Stomach (tissue), 9 donors: ENCODE results near the gene MAPK14. TPM values are rescaled to one million over a fixed set of nuclear protein-coding genes. Genes with fewer than 3 reads are reported as not detected.
A peak's percentile ranks its signal among the peaks of the same experiment; 100 is the strongest.

Experiments
- DNase-seq, 2 donors: peaks; one replicate each; pipeline versions ENCODE4 v3.0.0 to v3.0.0-alpha.2; 2013 to 2019
- H3K27ac ChIP-seq, 5 donors: fragments of 200-600 bp in 4 of 5; sonication (generic) in 4 of 5; one replicate each; pipeline ENCODE4 v1.5.1; 2013 to 2019; ENCODE audit warnings: mild to moderate bottlenecking in 1 of 5, moderate library complexity in 1 of 5
- H3K27me3 ChIP-seq, 3 donors: fragments of 200-600 bp; sonication (generic); one replicate each; pipeline ENCODE4 v1.5.1; 2017 to 2019; ENCODE audit warnings: mixed run types in 1 of 3
- H3K36me3 ChIP-seq, 4 donors: fragments of 200-600 bp; sonication (generic); 1 replicate in 3 of 4; 2 replicates in 1 of 4; pipeline ENCODE4 v1.5.1; 2016 to 2019
- H3K4me1 ChIP-seq, 4 donors: fragments of 200-600 bp; sonication (generic); one replicate each; pipeline ENCODE4 v1.5.1; 2016 to 2019
- H3K4me3 ChIP-seq, 4 donors: fragments of 200-600 bp; sonication (generic) in 3 of 4; one replicate each; pipeline ENCODE4 v1.5.1; 2016 to 2019; ENCODE audit warnings: mild to moderate bottlenecking in 1 of 4
- H3K9me3 ChIP-seq, 4 donors: fragments of 200-600 bp; sonication (generic); one replicate each; pipeline ENCODE4 v1.5.1; 2016 to 2019
- EP300 ChIP-seq: sonication (generic); formaldehyde crosslinking; IDR thresholded peaks from one replicate; pipeline ENCODE4 v1.6.1; 2017; ENCODE audit warnings: antibody characterized with exemption
- POLR2A ChIP-seq, 4 donors: fragments of 450-650 bp; IDR thresholded peaks; one replicate each; pipeline ENCODE4 v1.6.1; 2016; ENCODE audit warnings: antibody characterized with exemption in 4 of 4, control low read depth in 2 of 4, mild to moderate bottlenecking in 1 of 4, moderate library complexity in 1 of 4
- POLR2AphosphoS5 ChIP-seq, 3 donors: sonication (generic); formaldehyde crosslinking; IDR thresholded peaks; one replicate each; pipeline ENCODE4 v1.6.1; 2016; ENCODE audit warnings: antibody characterized with exemption in 3 of 3
- WGBS, 5 donors: extraction: QIAGEN DNeasy Blood & Tissue Kit in 3 of 5; methylation state at CpG; one replicate each; pipeline versions ENCODE4 v1.1.5 to v1.1.7; 2013 to 2018; 5-methylcytosine and 5-hydroxymethylcytosine counted together
- intact Hi-C: fragments of 100-400 bp; cut with DNase I; formaldehyde crosslinking; loops from one replicate; pipeline ENCODE4 v1.15.1; 2023; ENCODE audit warnings: low total_unique reads
- polyA plus RNA-seq, 3 donors: library from polyadenylated mRNA; stranded (reverse); fragments of 200-250 nt; gene quantifications; one replicate each; pipeline ENCODE4 v1.2.3, GENCODE V29; 2013
- total RNA-seq, 5 donors: library from RNA; depleted of rRNA; stranded (reverse); fragments of >200 nt; gene quantifications; one replicate each; pipeline versions ENCODE4 v1.1.0 to v1.2.3, GENCODE V29; 2014 to 2016
- TF ChIP-seq, protein P1 (sequence below), 7 experiments: fragments of 450-650 bp in 4 of 7; fragments of 200-600 bp in 3 of 7; sonication (generic) in 3 of 7; IDR thresholded peaks; one replicate each; pipeline ENCODE4 v1.5.1; 2016 to 2019; ENCODE audit warnings: antibody characterized with exemption in 7 of 7, control low read depth in 2 of 7, mild to moderate bottlenecking in 1 of 7
- donor health status: healthy with polysubstance abuse.
- donor health status: Bipolar disorder and iron deficiency.
- donor health status: healthy.

Gene MAPK14
- total and polyA plus RNA-seq, 8 donors = 12.3 to 297 (median 35.9) TPM

GRCh38 chr6:36066817-36067216, 39.2 kb downstream of the MAPK14 start:
- TF ChIP-seq POLR2AphosphoS5 (IDR thresholded peaks at IDR 0.05) (no peak), EP300 (no peak), POLR2A (IDR thresholded peaks at IDR 0.05) (no peak)
- TF ChIP-seq, protein P1, sequence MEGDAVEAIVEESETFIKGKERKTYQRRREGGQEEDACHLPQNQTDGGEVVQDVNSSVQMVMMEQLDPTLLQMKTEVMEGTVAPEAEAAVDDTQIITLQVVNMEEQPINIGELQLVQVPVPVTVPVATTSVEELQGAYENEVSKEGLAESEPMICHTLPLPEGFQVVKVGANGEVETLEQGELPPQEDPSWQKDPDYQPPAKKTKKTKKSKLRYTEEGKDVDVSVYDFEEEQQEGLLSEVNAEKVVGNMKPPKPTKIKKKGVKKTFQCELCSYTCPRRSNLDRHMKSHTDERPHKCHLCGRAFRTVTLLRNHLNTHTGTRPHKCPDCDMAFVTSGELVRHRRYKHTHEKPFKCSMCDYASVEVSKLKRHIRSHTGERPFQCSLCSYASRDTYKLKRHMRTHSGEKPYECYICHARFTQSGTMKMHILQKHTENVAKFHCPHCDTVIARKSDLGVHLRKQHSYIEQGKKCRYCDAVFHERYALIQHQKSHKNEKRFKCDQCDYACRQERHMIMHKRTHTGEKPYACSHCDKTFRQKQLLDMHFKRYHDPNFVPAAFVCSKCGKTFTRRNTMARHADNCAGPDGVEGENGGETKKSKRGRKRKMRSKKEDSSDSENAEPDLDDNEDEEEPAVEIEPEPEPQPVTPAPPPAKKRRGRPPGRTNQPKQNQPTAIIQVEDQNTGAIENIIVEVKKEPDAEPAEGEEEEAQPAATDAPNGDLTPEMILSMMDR (IDR thresholded peaks at IDR 0.05) = no peak
- intact Hi-C loops = no loop called here
- Histone ChIP-seq H3K36me3 (peaks cover 0 to 8% (median 3%) of the 10 kb centered on the region in 4 donors), H3K9me3 (no peaks in the 10 kb centered on the region), H3K27me3 (no peaks in the 10 kb centered on the region), H3K27ac (peak overlapping the region in 3 of 5 donors; percentile 40 to 57 (median 42)), H3K4me3 (no peak overlapping the region), H3K4me1 (peaks cover 47 to 96% (median 74%) of the 10 kb centered on the region in 4 donors)
- DNase-seq = peak in 1 of 2 donors; percentile 32
- WGBS, 5 donors = 30 to 56% (median 48%) methylated on average over 2 of the region's 2 CpGs

DNA sequence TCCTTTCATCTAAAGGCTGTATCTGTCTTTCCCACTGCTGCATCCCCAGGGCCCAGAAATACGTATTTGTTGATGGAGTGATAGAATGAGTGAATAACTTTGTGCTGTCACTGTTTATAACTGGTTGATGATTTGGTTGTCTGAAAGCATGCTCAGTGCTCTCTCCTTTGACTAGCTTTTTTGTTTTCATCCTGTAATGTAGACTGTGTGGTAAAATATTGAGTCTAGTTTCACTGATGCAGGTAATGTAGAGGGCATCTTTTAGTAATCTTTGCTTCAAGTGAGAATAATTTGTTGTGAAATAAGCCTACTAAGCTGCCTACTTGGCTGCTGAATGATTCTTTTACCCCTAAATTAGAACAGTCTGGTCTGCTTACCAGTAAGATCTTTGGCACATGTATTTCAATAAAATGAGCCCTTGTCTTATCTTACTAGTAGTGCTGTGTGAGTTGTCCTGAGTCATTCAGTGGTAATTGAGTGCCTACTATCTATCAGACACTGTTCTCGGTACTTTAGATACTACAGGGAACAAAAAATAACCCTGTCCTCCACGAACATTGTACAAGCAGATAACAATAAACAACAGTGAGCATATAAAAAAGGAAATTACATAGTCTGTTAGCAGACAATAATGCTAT, 39.9 kb downstream of the MAPK14 start:
- no peak for TF ChIP-seq POLR2A (IDR thresholded peaks at IDR 0.05)
- TF ChIP-seq POLR2AphosphoS5 (IDR thresholded peaks at IDR 0.05) = no peak
- no peak for TF ChIP-seq EP300
- TF ChIP-seq, protein P1 (IDR thresholded peaks at IDR 0.05) = no peak
- H3K4me3 ChIP-seq = no peak overlapping the region
- 39 to 59% (median 50%) methylated on average over 3 of the region's 3 CpGs for WGBS, 5 donors
- peak overlapping the region in 3 of 5 donors; percentile 12 to 57 (median 42) for H3K27ac ChIP-seq
- peaks cover 45 to 99% (median 73%) of the 10 kb centered on the region in 4 donors for H3K4me1 ChIP-seq
- H3K36me3 ChIP-seq = peaks cover 0 to 8% (median 0%) of the 10 kb centered on the region in 4 donors
- no peaks in the 10 kb centered on the region for H3K27me3 ChIP-seq
- DNase-seq = no peak
- intact Hi-C loops = no loop called here
- no peaks in the 10 kb centered on the region for H3K9me3 ChIP-seq

GRCh38 chr6:36068012-36068392, 40.4 kb downstream of the MAPK14 start:
- DNase-seq = no peak
- H3K4me3 ChIP-seq = no peak overlapping the region
- TF ChIP-seq EP300 (no peak), POLR2AphosphoS5 (IDR thresholded peaks at IDR 0.05) (no peak), POLR2A (IDR thresholded peaks at IDR 0.05) (no peak)
- TF ChIP-seq, protein P1 (IDR thresholded peaks at IDR 0.05) = no peak
- H3K27me3 ChIP-seq = no peaks in the 10 kb centered on the region
- peaks cover 45 to 99% (median 70%) of the 10 kb centered on the region in 4 donors for H3K4me1 ChIP-seq
- peak overlapping the region in 1 of 5 donors; percentile 57 for H3K27ac ChIP-seq
- peaks cover 0 to 3% (median 0%) of the 10 kb centered on the region in 4 donors for H3K36me3 ChIP-seq
- intact Hi-C loops = no loop called here
- H3K9me3 ChIP-seq = no peaks in the 10 kb centered on the region

- Histone ChIP-seq H3K4me1 (peaks cover 45 to 99% (median 67%) of the 10 kb centered on the region in 4 donors), H3K36me3 (no peaks in the 10 kb centered on the region), H3K27me3 (no peaks in the 10 kb centered on the region), H3K4me3 (no peak overlapping the region), H3K27ac (no peak overlapping the region), H3K9me3 (no peaks in the 10 kb centered on the region)
- no peak for DNase-seq
- TF ChIP-seq, protein P1 (IDR thresholded peaks at IDR 0.05) = no peak
- TF ChIP-seq POLR2A (IDR thresholded peaks at IDR 0.05) = no peak
- no peak for TF ChIP-seq EP300
- TF ChIP-seq POLR2AphosphoS5 (IDR thresholded peaks at IDR 0.05) = no peak
- intact Hi-C loops = no loop called here
- whole genome bisulfite sequencing, 5 donors = 44 to 74% (median 51%) methylated on average over 3 of the region's 3 CpGs
Measured at GRCh38 chr6:36068586-36068985, 41.0 kb downstream of the MAPK14 start.
